IPS-20b (cell line): Measurements from ENCODE around the gene DCAF8.

Source experiments
- H3K27ac ChIP-seq: one replicate; pipeline ENCODE4 v1.5.1; 2013; ENCODE audit warnings: low read length
- H3K27me3 ChIP-seq: 2 replicates; pipeline ENCODE4 v1.6.1; 2013; ENCODE audit warnings: mild to moderate bottlenecking, low read length, inconsistent platforms; ENCODE audit not compliant: insufficient read depth
- H3K36me3 ChIP-seq: 2 replicates; pipeline ENCODE4 v1.6.1; 2013; ENCODE audit warnings: low read depth, mild to moderate bottlenecking, inconsistent platforms, low read length, moderate library complexity; ENCODE audit not compliant: insufficient read depth
- H3K4me1 ChIP-seq: 2 replicates; pipeline ENCODE4 v1.6.1; 2013; ENCODE audit warnings: mild to moderate bottlenecking, control low read depth, inconsistent platforms, low read length, moderate library complexity; ENCODE audit not compliant: insufficient read depth
- H3K4me3 ChIP-seq: 2 replicates; pipeline ENCODE4 v1.5.1; 2013; ENCODE audit warnings: mild to moderate bottlenecking, low read length, inconsistent platforms
- H3K9ac ChIP-seq: 2 replicates; pipeline ENCODE4 v1.6.1; 2013; ENCODE audit warnings: low read depth, mild to moderate bottlenecking, inconsistent platforms, low read length, moderate library complexity
- H3K9me3 ChIP-seq: 2 replicates; pipeline ENCODE4 v1.6.1; 2013; ENCODE audit warnings: mild to moderate bottlenecking, low read depth, low read length, inconsistent platforms; ENCODE audit not compliant: insufficient read depth

DCAF8 gene

GRCh38 chr1:160258177-160258798, 4.1 kb downstream of the DCAF8 start:
- peaks cover 19% of the 10 kb centered on the region for H3K4me1 ChIP-seq
- no peak overlapping the region for H3K27ac ChIP-seq
- peaks cover 11% of the 10 kb centered on the region; the same call in 1 of the 2 replicates for H3K36me3 ChIP-seq
- H3K4me3 ChIP-seq, result no peak overlapping the region
- no peaks in the 10 kb centered on the region for H3K27me3 ChIP-seq
- H3K9me3 ChIP-seq, result no peaks in the 10 kb centered on the region
- H3K9ac ChIP-seq, result no peak overlapping the region

- H3K9ac ChIP-seq, result peak overlapping the region; percentile 13; the same call in 1 of the 2 replicates
- peaks cover 17% of the 10 kb centered on the region for H3K4me1 ChIP-seq
- no peak overlapping the region for H3K4me3 ChIP-seq
- H3K36me3 ChIP-seq, result peaks cover 11% of the 10 kb centered on the region; the same call in 1 of the 2 replicates
- no peak overlapping the region for H3K27ac ChIP-seq
- H3K9me3 ChIP-seq, result no peaks in the 10 kb centered on the region
- no peaks in the 10 kb centered on the region for H3K27me3 ChIP-seq
Measured at GRCh38 chr1:160257411-160258015, 4.8 kb downstream of the DCAF8 start.

GRCh38 chr1:160256396-160257046, 5.8 kb downstream of the DCAF8 start:
- Histone ChIP-seq H3K27ac (no peak overlapping the region), H3K9me3 (no peaks in the 10 kb centered on the region)

GRCh38 chr1:160255781-160256300, 6.5 kb downstream of the DCAF8 start:
- Histone ChIP-seq H3K27ac (no peak overlapping the region), H3K9ac (no peak overlapping the region), H3K9me3 (no peaks in the 10 kb centered on the region), H3K4me3 (no peak overlapping the region), H3K36me3 (peaks cover 17% of the 10 kb centered on the region; the same call in 1 of the 2 replicates), H3K27me3 (no peaks in the 10 kb centered on the region), H3K4me1 (peaks cover 16% of the 10 kb centered on the region)

More at GRCh38 chr1:160256396-160257046, 5.8 kb downstream of the DCAF8 start:
- Histone ChIP-seq H3K4me1 (peaks cover 20% of the 10 kb centered on the region), H3K4me3 (no peak overlapping the region), H3K9ac (no peak overlapping the region), H3K27me3 (no peaks in the 10 kb centered on the region), H3K36me3 (peaks cover 13% of the 10 kb centered on the region; the same call in 1 of the 2 replicates)

- Histone ChIP-seq H3K4me3 (no peak overlapping the region), H3K9me3 (no peaks in the 10 kb centered on the region), H3K9ac (no peak overlapping the region), H3K4me1 (peaks cover 3% of the 10 kb centered on the region; the same call in 1 of the 2 replicates), H3K36me3 (peaks cover 10% of the 10 kb centered on the region), H3K27ac (no peak overlapping the region), H3K27me3 (no peaks in the 10 kb centered on the region)
Measured at GRCh38 chr1:160251687-160252526, 10.4 kb downstream of the DCAF8 start.

- Histone ChIP-seq H3K4me3 (no peak overlapping the region), H3K36me3 (peaks cover 10% of the 10 kb centered on the region), H3K27ac (no peak overlapping the region), H3K9ac (no peak overlapping the region), H3K27me3 (no peaks in the 10 kb centered on the region), H3K4me1 (peaks cover 3% of the 10 kb centered on the region; the same call in 1 of the 2 replicates), H3K9me3 (no peaks in the 10 kb centered on the region)
Measured at GRCh38 chr1:160251011-160251410, 11.3 kb downstream of the DCAF8 start.

GRCh38 chr1:160247053-160247452, 15.3 kb downstream of the DCAF8 start:
- H3K9ac ChIP-seq, result no peak overlapping the region
- H3K4me3 ChIP-seq, result no peak overlapping the region
- H3K27ac ChIP-seq, result no peak overlapping the region
- H3K36me3 ChIP-seq, result peaks cover 30% of the 10 kb centered on the region
- no peaks in the 10 kb centered on the region for H3K27me3 ChIP-seq
- no peaks in the 10 kb centered on the region for H3K9me3 ChIP-seq
- peaks cover 6% of the 10 kb centered on the region; the same call in 1 of the 2 replicates for H3K4me1 ChIP-seq

GRCh38 chr1:160245434-160245833, 16.9 kb downstream of the DCAF8 start:
- Histone ChIP-seq H3K9me3 (no peaks in the 10 kb centered on the region), H3K4me3 (no peak overlapping the region), H3K27me3 (no peaks in the 10 kb centered on the region), H3K9ac (no peak overlapping the region), H3K36me3 (peaks cover 39% of the 10 kb centered on the region), H3K4me1 (0 out of 2 replicates have a peak, but pooled peaks cover 3% of the 10 kb centered on the region), H3K27ac (no peak overlapping the region)

- Histone ChIP-seq H3K36me3 (peaks cover 46% of the 10 kb centered on the region), H3K9ac (no peak overlapping the region), H3K4me1 (0 out of 2 replicates have a peak, but pooled peaks cover 3% of the 10 kb centered on the region), H3K27ac (no peak overlapping the region), H3K9me3 (no peaks in the 10 kb centered on the region), H3K4me3 (no peak overlapping the region), H3K27me3 (no peaks in the 10 kb centered on the region)
Measured at GRCh38 chr1:160244209-160244608, 18.1 kb downstream of the DCAF8 start.

- Histone ChIP-seq H3K9me3 (no peaks in the 10 kb centered on the region), H3K36me3 (peaks cover 51% of the 10 kb centered on the region), H3K27me3 (no peaks in the 10 kb centered on the region), H3K9ac (no peak overlapping the region), H3K4me3 (no peak overlapping the region), H3K27ac (no peak overlapping the region), H3K4me1 (0 out of 2 replicates have a peak, but pooled peaks cover 3% of the 10 kb centered on the region)
Measured at GRCh38 chr1:160243767-160244166, 18.6 kb downstream of the DCAF8 start.
